ENCODE measurements around the gene ITGBL1. TPM values are rescaled to one million over a fixed set of nuclear protein-coding genes. Genes with fewer than 3 reads are reported as not detected.
"Not testable (repeated sequence)": the region's sequence is repeated elsewhere in the genome, so short reads cannot be mapped to it uniquely, and the experiment has no call there.

ITGBL1 gene
- total and polyA plus RNA-seq, 7 donors, result 0.44 to 5.7 (median 1.7) TPM

- no peak overlapping the region for H3K27ac ChIP-seq
- DNase-seq, result no peak
- intact Hi-C loops (cut with DNase I), result no loop called here
- H3K36me3 ChIP-seq (ENCODE audit: insufficient read depth in 1 of 2, low read depth in 1 of 2), result no peaks in the 10 kb centered on the region
- H3K9me3 ChIP-seq, result no peaks in the 10 kb centered on the region
- no peak for ATAC-seq
- TF ChIP-seq, protein P1, sequence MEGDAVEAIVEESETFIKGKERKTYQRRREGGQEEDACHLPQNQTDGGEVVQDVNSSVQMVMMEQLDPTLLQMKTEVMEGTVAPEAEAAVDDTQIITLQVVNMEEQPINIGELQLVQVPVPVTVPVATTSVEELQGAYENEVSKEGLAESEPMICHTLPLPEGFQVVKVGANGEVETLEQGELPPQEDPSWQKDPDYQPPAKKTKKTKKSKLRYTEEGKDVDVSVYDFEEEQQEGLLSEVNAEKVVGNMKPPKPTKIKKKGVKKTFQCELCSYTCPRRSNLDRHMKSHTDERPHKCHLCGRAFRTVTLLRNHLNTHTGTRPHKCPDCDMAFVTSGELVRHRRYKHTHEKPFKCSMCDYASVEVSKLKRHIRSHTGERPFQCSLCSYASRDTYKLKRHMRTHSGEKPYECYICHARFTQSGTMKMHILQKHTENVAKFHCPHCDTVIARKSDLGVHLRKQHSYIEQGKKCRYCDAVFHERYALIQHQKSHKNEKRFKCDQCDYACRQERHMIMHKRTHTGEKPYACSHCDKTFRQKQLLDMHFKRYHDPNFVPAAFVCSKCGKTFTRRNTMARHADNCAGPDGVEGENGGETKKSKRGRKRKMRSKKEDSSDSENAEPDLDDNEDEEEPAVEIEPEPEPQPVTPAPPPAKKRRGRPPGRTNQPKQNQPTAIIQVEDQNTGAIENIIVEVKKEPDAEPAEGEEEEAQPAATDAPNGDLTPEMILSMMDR (IDR thresholded peaks at IDR 0.05), result no peak
- no peaks in the 10 kb centered on the region for H3K27me3 ChIP-seq (ENCODE audit: insufficient read depth in 3 of 3, low read length in 2 of 3)
- H3K4me3 ChIP-seq, result no peak overlapping the region
- 88 to 94% (median 92%) methylated on average over 1 of the region's 1 CpG for WGBS, 3 donors
- no peaks in the 10 kb centered on the region for H3K4me1 ChIP-seq
Measured at GRCh38 chr13:101535192-101535746, 82.8 kb downstream of the ITGBL1 start.

DNA sequence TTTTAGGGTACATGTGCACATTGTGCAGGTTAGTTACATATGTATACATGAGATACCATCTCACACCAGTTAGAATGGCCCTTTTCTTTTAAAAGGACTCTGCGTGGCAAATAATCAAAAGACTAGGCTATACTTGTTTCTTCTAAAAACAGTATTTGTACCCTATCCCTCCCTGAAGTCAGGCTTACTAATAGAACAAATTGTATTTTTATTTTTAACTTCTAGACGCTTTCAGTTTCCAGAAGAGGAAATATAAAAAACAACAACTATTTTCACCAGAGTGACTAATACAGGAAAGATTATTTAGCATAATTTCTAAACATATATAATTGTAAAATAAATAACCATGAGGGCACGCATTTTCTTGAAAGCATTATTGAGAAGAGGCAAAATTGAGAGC is 83.6 kb downstream of the ITGBL1 start:
- no peak for ATAC-seq
- TF ChIP-seq, protein P1 (IDR thresholded peaks at IDR 0.05), result no peak
- intact Hi-C loops (cut with DNase I), result no loop called here
- no peak for DNase-seq
- H3K36me3 ChIP-seq (ENCODE audit: insufficient read depth in 1 of 2, low read depth in 1 of 2), result no peaks in the 10 kb centered on the region
- H3K27ac ChIP-seq, result no peak overlapping the region
- H3K4me1 ChIP-seq, result no peaks in the 10 kb centered on the region
- 70 to 72% (median 72%) methylated on average over 3 of the region's 3 CpGs for WGBS, 3 donors
- H3K9me3 ChIP-seq, result no peaks in the 10 kb centered on the region
- no peak overlapping the region for H3K4me3 ChIP-seq
- H3K27me3 ChIP-seq (ENCODE audit: insufficient read depth in 3 of 3, low read length in 2 of 3), result no peaks in the 10 kb centered on the region

GRCh38 chr13:101544544-101544943 is 92.1 kb downstream of the ITGBL1 start:
- H3K4me3 ChIP-seq; DNase-seq; ATAC-seq; intact Hi-C loops (cut with DNase I); H3K27me3 ChIP-seq (ENCODE audit: insufficient read depth in 3 of 3, low read length in 2 of 3); H3K27ac ChIP-seq; H3K4me1 ChIP-seq; H3K9me3 ChIP-seq; H3K36me3 ChIP-seq (ENCODE audit: insufficient read depth in 1 of 2, low read depth in 1 of 2): not testable (repeated sequence)
- 83 to 94% (median 88%) methylated on average over 11 of the region's 11 CpGs for WGBS, 3 donors

- H3K36me3 ChIP-seq (ENCODE audit: insufficient read depth in 1 of 2, low read depth in 1 of 2), result no peaks in the 10 kb centered on the region
- H3K27me3 ChIP-seq (ENCODE audit: insufficient read depth in 3 of 3, low read length in 2 of 3), result no peaks in the 10 kb centered on the region
- intact Hi-C loops (cut with DNase I), result no loop called here
- DNase-seq (no peak), ATAC-seq (no peak)
- no peak overlapping the region for H3K4me3 ChIP-seq
- TF ChIP-seq, protein P1 (IDR thresholded peaks at IDR 0.05), result no peak
- H3K9me3 ChIP-seq, result no peaks in the 10 kb centered on the region
- WGBS, 3 donors, result 92 to 98% (median 94%) methylated on average over 9 of the region's 9 CpGs
- H3K4me1 ChIP-seq, result no peaks in the 10 kb centered on the region
- H3K27ac ChIP-seq, result no peak overlapping the region
Measured at GRCh38 chr13:101544979-101545378, 92.5 kb downstream of the ITGBL1 start.

- TF ChIP-seq, protein P1 (IDR thresholded peaks at IDR 0.05), result no peak
- no peak overlapping the region for H3K27ac ChIP-seq
- no peak overlapping the region for H3K4me3 ChIP-seq
- no peaks in the 10 kb centered on the region for H3K27me3 ChIP-seq (ENCODE audit: insufficient read depth in 3 of 3, low read length in 2 of 3)
- H3K4me1 ChIP-seq, result no peaks in the 10 kb centered on the region
- H3K9me3 ChIP-seq, result no peaks in the 10 kb centered on the region
- no peak for ATAC-seq
- 47 to 58% (median 54%) methylated on average over 1 of the region's 1 CpG for WGBS, 3 donors
- no peaks in the 10 kb centered on the region for H3K36me3 ChIP-seq (ENCODE audit: insufficient read depth in 1 of 2, low read depth in 1 of 2)
- no peak for DNase-seq
- intact Hi-C loops (cut with DNase I), result no loop called here
Measured at GRCh38 chr13:101545521-101545920, 93.0 kb downstream of the ITGBL1 start.
